ENCODE results near the gene ERGIC1.
"Not testable (repeated sequence)": the region's sequence is repeated elsewhere in the genome, so short reads cannot be mapped to it uniquely, and the experiment has no call there.

ERGIC1 gene

DNA sequence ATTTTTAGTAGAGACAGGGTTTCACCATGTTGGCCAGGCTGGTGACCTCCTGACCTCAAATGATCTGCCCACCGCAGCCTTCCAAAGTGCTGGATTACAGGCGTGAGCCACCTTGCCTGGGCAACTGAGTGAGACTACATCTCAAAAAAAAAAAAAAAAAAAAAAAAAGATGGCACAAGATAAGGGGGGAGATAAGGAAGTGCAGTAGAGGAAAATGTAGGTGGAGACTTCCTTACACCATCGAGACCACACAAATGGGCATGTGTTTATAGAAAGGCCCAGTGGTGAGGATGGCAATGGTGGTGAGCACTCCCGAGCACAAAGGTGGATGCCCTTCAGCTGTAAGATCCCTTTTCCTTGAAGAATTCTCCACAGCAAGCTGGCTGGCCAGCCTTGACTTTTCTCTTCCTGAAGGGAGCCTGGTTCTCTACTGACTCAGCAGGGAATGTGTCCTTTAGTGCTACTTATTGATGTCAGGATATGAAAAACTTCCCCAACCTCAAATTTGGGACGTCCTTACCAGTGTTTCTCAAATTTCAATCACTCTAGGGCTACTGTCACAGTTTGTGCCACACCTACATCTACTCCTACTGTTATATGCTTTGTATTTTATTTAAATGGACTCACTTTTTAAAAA is 28.2 kb downstream of the ERGIC1 start:
- in situ Hi-C loops (cut with MboI; ENCODE audit: low sequenced_read_pairs) = no loop called here

DNA sequence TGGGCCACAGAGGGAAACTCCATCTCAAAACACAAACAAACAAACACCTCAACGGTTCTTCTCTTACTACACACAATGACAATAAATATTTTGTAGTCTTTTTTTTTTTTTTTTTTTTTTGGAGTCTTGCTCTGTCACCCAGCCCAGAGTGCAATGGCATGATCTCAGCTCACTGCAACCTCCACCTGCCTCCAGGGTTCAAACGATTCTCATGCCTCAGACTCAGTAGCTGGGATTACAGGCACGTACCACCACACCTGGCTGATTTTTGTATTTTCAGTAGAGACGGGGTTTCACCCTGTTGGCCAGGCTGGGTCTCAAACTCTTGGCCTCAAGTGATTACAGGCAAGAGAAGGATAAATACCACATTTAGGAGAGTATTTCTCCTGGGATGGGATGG is 30.1 kb downstream of the ERGIC1 start:
- in situ Hi-C loops (cut with MboI; ENCODE audit: low sequenced_read_pairs) = not testable (repeated sequence)

DNA sequence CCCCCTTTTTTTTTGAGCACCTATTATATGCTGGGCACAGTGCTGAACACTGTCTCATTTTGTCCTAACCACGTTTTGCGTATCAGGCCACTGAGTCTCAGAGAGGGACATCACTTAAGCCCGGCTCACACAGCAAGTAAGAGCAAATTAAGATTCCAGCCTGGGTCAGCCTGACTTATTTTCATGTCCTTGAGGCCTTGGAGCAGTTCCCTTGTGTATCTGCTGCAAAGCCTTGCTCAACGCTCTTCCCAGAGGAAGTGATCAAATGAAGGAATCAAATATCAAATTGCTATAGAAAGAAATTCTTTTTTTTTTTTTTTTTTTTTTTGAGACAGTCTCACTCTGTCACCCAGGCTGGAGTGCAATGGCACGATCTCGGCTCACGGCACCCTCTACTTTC is 30.7 kb downstream of the ERGIC1 start:
- in situ Hi-C loops (cut with MboI; ENCODE audit: low sequenced_read_pairs) = no loop called here

- in situ Hi-C loops (cut with MboI; ENCODE audit: low sequenced_read_pairs) = no loop called here
These were observed 32.3 kb downstream of the ERGIC1 start for GRCh38 chr5:172866378-172866777.

DNA sequence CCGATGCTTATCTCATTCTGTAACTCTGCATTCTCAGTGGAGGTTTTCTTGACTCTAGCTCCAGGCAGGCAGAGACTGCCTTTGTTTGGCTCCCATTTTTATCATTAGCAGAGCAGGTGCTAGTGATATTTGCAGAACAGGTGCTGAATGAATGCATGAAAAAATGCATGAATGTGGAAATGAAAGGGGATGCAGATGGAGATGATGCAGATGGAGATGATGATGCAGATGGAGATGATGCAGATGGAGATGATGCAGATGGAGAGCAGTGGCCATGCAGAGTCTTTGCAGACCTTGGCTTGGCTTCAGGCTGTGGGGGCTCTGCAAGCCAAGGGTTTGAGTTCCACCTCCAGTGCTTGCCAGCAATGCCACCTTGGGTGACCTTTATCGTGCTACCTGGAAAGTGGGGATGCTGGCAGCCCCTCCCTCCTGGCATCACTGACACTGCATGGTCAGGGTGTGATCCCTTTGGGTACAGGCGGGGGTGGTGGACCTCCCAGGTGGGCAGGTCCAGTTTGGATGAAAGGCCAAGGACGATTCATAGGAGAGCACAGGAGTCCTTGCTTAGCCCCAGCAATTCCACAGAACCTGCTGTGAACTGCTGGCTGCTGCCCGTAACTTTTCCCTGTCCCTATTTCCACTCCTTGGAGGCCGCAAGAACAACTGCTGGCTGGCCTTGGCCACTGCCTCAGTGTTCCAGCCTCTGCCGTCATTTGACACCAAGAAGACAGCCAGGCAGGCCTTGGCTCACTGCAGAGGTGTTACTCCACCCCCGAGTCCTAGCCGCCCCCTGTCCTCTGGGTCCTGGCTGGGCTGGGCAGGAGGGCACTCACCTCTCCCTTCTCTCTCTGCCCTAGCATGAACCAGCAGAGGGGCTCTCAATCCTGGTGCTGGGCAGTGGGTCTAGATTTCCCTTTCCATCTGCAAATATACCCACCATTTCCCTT is 33.0 kb downstream of the ERGIC1 start:
- in situ Hi-C loops (cut with MboI; ENCODE audit: low sequenced_read_pairs) = no loop called here

DNA sequence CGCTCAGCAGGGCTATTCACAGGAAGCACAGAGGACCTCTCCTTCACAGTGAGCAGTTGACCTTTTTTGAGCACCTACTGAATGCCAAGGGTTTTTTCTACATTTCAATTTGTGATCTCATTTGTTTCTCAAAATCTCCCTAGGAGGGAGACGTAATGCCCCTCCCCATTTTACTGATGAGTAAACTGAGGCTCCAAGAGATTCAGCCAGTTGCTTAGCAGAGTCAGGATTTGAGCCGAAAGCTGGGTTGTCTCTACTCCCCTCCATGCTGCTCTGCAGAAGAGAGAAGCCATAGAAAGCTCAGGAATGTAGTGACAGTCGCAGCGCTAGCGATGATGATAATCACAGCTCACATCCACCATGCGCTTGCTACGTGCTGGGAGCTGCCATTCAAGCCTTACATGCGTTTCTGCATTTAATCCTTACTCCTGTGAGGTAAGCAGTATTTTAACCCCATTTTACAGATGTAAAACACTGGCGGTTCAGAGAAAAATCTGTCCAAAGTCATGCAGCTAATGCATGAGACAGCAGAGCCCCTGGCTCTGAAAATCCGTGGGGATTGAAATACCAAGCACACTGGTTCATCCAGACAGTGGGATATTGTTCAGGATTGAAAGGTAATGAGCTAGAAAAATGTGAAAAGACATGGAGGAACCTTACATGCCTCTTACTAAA is 33.8 kb downstream of the ERGIC1 start:
- in situ Hi-C loops (cut with MboI; ENCODE audit: low sequenced_read_pairs) = no loop called here

- in situ Hi-C loops (cut with MboI; ENCODE audit: low sequenced_read_pairs) = no loop called here
These were observed 34.4 kb downstream of the ERGIC1 start for GRCh38 chr5:172868436-172868923.

GRCh38 chr5:172868924-172869591 is 35.0 kb downstream of the ERGIC1 start:
- in situ Hi-C loops (cut with MboI; ENCODE audit: low sequenced_read_pairs) = no loop called here

- in situ Hi-C loops (cut with MboI; ENCODE audit: low sequenced_read_pairs) = no loop called here
These were observed 35.6 kb downstream of the ERGIC1 start for GRCh38 chr5:172869691-172870090.

- in situ Hi-C loops (cut with MboI; ENCODE audit: low sequenced_read_pairs) = no loop called here
These were observed 36.3 kb downstream of the ERGIC1 start for GRCh38 chr5:172870291-172870714.

DNA sequence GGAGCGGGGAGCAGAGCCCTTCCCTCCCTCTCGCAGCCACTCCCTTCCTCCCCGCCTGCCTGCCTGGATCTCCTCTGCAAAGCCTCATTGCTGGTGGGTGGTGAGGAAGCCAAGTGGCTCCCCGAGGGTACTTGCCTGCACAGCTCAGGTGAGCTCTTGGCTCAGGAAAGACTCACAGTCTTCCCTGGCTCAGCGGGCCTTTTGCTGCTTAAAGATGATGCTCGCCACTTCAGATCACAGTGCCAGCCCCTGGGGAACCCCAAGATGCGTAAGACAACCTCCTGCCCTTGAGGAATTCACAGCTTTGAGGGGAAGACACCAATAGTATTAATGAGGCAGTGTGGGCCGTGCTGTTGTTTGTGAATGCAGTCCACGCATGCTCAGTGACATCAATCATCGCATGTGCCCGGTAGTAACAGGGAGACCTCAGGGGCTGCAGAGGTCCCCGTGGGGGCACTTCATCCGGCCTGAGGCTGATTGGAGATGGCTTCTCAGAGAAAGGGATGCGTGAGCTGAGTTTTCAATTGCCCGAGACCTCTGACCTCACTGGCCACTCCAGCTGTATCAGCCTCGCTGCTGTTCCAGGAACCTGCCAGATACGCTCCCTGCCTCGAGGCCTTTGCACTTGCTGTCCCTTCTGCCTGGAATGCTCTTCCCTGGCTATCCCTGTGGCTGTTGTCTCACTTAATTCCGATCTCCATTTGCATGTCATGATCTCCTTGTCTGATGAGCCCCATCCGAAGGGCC is 36.8 kb downstream of the ERGIC1 start:
- in situ Hi-C loops (cut with MboI; ENCODE audit: low sequenced_read_pairs) = no loop called here

DNA sequence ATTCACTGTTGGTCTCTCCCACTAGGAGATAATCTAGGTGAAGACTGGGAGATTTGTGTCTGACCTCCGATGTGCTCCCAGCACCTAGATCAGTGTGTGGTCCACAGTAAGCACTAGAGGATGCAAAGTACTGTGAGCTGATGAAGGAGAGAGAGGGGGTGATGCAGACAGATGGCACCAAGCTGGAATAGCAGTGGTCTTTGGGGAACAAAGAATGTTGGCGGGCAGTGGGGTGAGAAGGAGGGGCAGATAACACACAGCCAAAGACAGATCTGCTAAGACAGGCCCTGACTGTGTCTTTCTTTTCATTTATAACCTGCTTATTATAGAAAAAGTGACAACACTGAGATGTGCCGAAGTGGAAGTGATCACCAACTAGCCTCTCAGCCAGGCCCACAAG is 37.5 kb downstream of the ERGIC1 start:
- in situ Hi-C loops (cut with MboI; ENCODE audit: low sequenced_read_pairs) = no loop called here

DNA sequence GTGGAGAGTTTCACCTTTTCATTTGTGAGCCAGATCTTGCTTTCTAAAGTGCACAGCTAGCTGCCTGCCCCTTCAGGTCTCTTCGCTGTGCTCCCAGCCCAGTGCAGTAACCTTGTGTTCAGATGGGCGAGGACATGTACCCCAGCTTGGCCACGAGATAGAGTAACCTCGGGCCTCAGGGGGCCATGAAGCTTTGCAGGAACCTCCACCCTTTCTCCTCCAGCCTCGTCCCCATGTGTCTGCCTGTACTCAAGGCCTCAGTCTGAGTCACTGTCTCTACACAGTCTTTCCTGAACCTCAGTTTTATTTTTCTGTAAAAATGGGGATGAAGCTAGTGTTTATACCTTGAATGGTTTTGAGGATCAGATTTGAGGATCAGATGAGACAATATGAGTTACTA is 37.9 kb downstream of the ERGIC1 start:
- in situ Hi-C loops (cut with MboI; ENCODE audit: low sequenced_read_pairs) = no loop called here

DNA sequence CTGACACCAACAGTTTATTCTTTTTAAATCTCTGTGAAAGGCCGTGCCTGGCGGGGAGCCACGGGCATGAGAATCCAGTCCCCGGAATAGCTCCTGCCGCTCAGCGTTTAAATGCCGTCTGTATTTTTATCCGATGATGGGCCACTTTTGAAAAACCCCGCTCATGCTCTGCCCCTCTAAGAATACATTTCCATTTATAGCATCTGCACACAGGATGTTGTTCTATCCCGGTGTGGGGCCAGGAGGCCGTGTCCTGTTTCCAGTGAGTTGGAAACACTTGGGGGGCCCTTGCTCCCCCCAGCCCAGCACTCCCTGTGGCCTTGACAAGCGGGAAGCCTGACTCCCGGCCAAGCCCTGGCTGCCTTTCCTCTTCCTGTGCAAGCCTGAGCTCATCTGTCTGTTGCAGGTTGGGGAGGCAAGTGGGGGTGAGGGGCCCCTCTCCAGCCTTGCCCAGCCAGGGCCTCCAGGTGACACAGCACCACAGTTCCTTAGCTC is 39.0 kb downstream of the ERGIC1 start:
- in situ Hi-C loops (cut with MboI; ENCODE audit: low sequenced_read_pairs) = no loop called here

DNA sequence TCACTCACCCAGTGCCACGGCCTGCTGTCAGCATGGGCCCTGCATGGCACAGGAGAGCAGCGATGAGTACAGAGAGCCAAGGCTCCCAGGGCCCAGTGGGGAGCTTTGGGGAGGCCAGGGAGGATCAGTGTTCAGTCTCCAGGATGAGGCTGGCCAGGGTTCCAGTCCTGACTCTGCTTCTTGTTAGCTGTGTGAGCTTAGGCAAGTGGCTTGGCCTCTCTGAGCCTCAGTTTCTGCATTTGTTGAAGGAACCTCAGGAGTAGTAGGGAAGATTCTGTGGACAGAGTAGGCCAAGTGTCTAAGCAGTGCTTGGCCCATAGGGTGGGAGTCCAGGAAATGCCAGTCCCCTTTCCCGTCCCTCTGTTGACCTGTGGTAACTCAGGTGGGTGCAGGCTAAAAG is 39.5 kb downstream of the ERGIC1 start:
- in situ Hi-C loops (cut with MboI; ENCODE audit: low sequenced_read_pairs) = no loop called here

GRCh38 chr5:172874647-172875504 is 40.8 kb downstream of the ERGIC1 start:
- in situ Hi-C loops (cut with MboI; ENCODE audit: low sequenced_read_pairs) = no loop called here

- in situ Hi-C loops (cut with MboI; ENCODE audit: low sequenced_read_pairs) = no loop called here
These were observed 41.6 kb downstream of the ERGIC1 start for GRCh38 chr5:172875505-172876279.

DNA sequence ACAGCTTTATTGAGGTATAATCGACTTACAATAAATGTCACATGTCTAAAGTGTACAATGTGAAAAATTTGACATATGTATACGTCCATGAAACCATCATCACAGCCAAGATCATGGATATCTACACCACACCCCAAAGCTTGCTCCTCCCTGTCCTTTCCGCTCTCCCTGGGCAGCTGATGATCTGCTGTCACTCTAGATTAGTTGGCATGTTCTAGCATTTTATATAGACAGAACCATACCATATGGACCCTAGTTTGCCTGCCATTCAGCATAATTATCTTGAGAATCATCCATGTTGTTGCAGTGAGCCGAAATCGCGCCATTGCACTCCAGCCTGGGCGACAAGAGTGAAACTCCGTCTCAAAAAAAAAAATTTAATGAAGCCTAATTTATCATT is 42.5 kb downstream of the ERGIC1 start:
- in situ Hi-C loops (cut with MboI; ENCODE audit: low sequenced_read_pairs) = no loop called here
